Stimulated activated CD4-positive, alpha-beta T cell treated with anti-CD3 and anti-CD28 coated beads, Interleukin-2, amount 100 ng/mL, for 24 hours (primary cell): ENCODE results near the gene MAG.
A peak's percentile ranks its signal among the peaks of the same experiment; 100 is the strongest.

Experiments used
- DNase-seq, 2 donors: peaks; one replicate each; pipeline ENCODE4 v3.0.0-alpha.2; 2020

The MAG gene, protein sequence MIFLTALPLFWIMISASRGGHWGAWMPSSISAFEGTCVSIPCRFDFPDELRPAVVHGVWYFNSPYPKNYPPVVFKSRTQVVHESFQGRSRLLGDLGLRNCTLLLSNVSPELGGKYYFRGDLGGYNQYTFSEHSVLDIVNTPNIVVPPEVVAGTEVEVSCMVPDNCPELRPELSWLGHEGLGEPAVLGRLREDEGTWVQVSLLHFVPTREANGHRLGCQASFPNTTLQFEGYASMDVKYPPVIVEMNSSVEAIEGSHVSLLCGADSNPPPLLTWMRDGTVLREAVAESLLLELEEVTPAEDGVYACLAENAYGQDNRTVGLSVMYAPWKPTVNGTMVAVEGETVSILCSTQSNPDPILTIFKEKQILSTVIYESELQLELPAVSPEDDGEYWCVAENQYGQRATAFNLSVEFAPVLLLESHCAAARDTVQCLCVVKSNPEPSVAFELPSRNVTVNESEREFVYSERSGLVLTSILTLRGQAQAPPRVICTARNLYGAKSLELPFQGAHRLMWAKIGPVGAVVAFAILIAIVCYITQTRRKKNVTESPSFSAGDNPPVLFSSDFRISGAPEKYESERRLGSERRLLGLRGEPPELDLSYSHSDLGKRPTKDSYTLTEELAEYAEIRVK

DNA sequence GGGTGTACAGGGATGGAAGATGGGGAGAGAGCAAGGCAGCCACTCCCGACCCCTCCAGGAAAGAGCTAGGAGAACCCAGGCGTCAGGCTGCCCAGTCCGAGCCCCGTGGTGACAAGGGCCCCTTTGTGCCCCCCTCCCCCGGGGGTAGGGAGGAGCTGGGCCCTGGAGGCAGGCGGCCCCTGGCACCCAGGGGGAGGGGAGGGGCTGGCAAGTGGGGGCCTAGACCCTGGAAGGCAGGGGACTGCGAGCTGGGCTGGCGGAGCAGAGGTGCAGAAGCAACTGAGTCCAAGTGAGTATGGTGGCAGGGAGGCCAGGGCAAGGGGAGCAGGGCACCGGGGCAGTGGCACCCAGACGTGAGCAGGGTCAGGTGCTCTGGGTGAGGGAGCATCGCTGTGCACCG lies at the start of gene MAG:
Gene MAG, plus strand, starts transcription at position 246 of the 400 bp plus-strand sequence. CDS start 3,248 bp downstream, outside the sequence.
- DNase-seq, result no peak

DNA sequence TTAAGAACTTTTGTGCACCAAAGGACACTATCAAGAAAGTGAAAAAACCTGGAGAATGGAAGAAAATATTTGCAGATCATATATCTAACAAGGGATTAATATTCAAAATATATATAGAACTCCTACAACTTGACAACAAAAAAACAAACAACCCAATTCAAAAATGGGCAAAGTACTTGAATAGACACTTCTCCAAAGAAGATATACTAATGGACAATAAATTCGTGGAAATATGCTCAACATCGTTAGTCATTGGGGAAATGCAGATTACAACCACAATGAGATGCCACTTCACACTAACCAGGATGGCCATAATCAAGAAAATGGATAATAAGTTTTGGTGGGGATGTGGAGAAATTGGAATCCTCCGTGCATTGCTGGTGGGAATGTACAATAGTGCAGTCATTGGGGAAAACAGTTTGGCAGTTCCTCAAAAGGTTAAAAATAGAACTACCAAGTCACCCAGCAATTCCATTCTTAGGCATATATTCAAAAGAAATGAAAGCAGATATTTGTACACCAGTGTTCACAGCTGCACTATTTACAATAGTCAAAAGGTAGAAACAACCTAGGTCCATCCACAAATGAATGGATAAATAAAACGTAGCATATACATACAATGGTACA lies 45.4 kb upstream of the MAG start:
- DNase-seq, result no peak

DNA sequence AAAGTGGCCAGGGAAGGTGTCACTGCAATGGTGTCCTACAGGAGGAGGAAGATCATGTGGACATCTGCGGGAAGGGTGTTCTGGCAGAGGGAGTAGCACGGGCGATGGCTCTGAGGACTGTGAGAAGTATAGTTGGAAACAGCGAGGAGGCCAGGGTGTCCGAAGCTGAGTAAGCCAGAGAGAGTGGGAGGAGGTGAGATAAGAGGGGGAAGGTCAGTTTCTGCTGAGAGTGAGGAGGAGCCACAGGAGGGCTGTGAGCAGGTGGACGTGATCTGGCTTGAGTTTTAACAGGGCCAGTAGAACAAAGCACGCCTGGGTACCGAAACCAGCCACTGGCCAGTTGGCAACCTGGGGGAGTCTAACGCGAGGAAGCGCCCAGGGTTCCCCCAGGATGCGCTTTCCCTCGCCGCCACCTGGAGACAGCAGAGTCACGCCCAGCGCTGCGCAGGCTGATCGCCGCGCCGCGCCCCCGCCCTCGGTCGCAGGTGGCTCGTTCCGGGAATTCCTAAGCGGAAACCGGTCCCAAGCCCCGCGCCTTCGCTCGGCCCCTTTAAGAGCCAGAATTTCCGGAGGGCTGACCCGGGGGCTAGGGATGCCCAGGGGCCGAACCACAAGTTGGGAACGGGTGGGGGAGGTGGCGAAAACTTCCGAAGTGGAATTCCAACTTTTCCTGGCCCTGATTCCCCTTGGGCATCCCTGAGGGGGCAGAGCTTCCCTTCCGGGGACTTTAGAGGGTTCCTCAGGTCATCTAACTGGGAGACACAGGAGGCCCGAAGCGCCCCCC lies 44.2 kb upstream of the MAG start:
- peak; percentile 63 to 70 for DNase-seq

DNA sequence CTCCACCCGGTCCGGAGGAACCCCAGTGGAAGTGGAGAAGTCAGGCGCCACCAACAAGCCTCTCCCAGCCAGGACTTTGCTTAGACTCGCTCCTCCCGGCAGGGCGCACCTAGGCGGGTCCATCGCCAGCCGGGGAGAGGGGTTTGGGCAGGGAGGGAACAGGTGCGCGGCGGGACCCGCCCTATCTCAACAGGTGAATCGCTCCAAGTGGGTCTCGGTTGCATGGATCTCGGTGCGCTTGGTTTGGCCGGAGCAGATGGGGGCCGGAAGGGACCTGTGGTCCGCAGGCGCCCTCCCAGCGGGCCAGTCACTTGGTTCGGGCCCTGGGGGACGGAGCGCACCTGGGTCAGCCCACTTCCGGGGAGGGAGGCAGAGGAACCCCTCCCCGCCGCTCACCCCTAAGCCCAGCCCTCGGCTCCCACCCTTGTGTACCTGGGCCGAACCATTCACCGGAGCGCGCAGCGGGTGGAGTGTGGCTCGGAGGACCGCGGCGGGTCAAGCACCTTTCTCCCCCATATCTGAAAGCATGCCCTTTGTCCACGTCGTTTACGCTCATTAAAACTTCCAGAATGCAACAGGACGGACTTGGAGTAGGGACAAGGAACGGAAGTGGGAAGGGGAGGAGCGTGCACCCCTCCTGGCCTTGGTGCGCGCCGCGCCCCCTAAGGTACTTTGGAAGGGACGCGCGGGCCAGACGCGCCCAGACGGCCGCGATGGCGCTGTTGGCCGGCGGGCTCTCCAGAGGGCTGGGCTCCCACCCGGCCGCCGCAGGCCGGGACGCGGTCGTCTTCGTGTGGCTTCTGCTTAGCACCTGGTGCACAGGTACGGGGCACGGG lies 43.4 kb upstream of the MAG start, which contains the start of gene LSR:
Gene LSR, plus strand, starts transcription at position 693 of the 836 bp plus-strand sequence. Its CDS starts 21 bp downstream, at position 714.
- peak; percentile 71 to 74 for DNase-seq

DNA sequence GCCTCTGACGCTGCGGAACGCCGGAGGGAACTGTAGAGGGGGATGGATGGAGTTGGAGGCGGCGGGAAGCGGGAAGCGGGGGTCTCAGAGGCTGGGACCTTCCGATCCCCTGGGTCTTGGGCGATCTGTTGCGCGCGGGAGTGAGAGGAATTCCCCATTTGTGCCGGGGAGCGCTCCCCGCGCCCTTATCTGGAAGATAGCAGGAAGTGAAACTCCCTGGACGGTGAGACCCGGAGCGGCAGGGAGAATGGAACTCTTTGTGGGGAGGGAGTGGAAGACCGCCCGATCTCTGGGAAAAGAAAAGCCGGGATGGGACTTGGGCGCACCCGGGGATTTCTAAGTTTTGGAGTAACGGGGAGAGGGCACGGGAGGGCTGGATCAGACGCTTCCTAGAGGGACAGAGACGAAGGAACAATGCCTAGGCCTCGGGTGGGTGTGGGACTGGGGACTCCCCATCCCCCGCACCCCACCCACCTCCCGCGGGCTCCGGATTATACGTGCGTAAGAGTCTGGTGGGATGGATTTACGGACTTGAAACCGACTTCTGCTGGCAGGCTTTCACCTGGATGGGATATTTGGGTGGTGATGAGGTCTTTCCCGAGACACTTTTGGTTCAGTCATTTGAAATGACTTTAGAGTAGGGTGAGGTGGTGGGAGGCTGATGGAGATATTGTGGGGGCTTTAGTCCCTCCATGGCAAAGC lies 42.7 kb upstream of the MAG start:
- no peak for DNase-seq

DNA sequence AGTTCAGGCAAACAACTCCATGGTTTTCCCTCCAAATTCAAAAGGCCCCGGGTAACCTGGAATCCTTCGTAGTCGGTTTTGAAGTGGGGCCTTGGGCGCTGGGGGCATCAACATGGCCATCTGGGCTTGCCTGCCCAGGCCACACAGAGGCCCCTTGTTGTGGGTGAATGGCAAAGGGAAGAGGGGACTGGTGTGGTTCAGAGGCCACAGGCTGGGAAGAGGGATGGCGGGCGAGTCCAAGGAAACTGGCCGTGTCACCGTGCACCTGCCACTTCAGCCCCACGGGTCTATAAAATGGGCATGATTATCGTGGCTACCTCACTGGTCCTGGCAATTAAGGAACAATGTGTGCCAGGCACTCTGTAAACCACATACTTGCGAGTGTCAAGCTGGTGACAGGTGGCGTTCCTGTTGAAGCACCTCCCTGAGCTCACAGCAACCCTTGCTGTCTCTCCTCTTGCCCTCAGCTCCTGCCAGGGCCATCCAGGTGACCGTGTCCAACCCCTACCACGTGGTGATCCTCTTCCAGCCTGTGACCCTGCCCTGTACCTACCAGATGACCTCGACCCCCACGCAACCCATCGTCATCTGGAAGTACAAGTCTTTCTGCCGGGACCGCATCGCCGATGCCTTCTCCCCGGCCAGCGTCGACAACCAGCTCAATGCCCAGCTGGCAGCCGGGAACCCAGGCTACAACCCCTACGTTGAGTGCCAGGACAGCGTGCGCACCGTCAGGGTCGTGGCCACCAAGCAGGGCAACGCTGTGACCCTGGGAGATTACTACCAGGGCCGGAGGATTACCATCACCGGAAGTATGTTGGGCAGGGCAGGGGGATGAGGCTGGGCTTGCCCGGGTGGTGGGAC lies 41.9 kb upstream of the MAG start:
- DNase-seq, result no peak

DNA sequence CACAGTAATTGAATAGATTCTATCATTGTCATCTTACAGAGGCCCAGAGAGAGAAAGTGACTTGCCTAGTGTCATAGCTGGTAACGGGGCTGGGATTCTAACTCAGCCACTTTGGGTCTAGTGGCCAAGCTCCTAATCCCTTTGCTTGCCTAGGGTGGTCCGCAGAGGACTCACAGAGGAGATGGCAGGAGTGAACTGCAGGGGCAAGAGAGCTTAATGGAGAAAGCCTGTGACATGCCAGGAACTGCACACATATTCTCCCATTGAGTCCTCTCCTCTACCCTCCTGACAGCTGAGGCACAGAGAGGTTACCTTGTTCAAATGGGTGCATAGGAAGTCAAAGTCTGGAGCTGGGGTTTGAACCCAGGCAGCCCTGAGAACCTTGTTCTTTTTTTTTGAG lies 40.5 kb upstream of the MAG start:
- DNase-seq, result no peak

DNA sequence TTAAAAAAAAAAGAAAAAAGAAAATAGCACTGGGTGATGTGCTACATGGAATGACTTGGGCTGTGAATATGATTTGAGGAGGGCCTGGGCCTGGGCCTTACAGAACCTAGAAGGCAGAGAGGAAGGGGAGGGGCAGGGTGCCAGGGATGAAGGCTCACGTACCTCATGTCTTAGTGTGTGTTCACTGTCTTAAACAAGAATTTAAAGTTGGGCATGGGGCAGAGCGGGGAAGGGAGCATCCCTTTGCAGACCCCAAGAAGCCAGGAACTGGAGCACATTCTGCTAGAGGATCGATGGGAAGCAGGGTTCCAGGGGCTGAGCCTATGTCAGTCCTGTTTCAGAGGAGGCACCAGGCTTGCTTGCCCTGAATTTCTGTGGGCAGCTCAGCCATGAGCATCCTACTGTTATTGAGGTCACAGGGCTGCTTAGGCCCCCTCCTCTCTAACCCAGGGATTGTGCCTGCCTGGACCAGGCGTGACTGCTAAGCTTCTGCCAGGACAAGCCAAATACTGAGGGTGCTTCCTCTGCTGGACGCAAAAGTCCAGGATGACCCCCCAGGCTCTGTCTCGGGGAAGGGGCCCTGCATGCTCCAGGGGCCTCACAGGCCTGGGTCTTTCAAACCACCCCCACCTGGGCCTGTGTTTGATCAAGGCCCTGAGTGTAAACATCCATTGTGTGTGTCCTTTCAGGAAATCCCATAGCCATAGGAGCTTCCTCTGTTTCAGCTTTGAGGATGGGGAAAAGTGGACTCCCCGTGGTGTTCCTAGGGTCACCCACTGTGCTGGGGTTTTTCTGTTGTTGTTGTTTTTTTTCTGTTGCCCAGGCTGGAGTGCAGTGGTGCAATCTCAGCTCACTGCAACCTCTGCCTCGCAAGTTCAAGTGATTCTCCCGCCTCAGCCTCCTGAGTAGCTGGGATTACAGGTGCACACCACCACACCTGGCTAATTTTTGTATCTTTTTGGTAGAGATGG lies 38.4 kb upstream of the MAG start:
- no peak for DNase-seq

DNA sequence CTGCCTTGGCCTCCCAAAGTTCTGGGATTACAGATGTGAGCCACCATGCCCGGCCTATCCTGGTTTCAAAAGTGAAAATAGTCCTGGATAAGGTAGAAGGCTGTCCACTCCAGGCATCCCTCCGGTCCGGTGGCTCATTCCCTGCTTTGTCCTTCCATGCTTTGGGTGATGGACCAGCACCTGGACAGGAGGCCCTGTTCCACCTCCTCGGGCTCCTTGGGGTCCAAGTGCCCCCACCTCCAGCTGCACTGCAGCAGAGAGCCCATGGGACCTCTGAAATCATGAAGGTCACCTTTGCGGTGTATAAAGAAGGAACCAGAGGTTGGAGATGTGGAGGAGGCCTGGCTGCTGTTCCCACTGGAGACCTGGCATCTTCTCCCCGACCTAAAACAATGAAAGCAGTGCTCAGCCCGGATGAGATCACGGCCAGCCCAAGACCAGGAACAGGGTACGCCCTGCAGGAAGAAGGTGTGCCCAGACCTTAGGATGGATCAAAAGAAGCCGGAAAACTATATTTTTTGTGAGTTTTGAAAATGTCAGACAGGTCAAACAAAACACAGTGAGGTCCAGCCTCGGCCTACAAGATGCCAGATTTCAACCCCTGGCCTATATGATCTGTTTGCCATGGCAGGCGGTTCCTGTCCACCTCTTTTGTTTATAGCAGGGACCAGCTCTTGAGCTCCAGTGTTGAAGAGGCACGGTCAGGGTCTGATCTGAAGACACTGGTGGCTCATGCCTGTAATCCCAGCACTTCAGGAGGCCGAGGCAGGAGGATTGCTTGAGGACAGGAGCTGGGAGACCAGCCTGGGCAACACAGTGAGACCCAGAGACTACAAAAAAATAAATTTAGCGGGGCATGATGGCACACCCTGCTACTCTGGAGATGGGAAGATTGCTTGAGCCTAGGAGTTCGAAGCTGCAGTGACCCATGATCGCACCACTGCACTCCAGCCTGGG lies 37.3 kb upstream of the MAG start:
- peak in 1 of 2 donors; percentile 13 for DNase-seq

DNA sequence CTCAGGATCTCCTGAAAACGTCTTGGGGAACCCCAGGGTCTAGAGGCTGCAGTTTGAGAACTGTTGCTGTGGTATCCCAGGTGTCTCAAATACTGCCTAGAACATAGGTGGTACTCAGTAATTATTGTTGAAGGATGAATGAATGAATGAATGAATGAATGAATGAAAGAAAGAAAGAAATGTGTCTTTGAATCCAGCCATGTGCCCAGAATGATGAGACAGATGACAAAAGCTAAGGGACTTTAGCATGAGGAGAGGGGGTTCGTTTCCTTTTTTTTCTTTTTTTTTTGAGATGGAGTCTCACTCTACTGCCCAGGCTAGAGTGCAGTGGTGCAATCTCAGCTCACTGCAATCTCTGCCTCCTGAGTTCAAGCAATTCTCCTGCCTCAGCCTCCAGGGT lies 35.4 kb upstream of the MAG start:
- no peak for DNase-seq

DNA sequence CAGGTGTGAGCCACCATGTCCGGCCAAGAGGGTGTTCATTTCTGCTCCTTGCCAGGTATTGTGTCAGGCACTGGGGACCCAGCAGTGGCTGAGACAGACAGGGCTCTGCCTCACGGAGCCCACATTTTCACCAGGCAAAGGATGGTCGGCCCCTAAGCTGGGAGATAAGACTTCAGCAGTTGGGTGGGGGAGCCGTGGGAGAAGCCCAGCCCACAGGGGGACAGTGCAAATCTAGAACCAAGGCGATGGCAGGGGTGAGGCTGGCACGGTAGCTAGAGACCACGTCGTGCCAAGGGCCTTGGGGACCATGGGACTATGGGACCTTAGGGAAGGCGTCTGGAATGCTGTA lies 34.9 kb upstream of the MAG start:
- no peak for DNase-seq

DNA sequence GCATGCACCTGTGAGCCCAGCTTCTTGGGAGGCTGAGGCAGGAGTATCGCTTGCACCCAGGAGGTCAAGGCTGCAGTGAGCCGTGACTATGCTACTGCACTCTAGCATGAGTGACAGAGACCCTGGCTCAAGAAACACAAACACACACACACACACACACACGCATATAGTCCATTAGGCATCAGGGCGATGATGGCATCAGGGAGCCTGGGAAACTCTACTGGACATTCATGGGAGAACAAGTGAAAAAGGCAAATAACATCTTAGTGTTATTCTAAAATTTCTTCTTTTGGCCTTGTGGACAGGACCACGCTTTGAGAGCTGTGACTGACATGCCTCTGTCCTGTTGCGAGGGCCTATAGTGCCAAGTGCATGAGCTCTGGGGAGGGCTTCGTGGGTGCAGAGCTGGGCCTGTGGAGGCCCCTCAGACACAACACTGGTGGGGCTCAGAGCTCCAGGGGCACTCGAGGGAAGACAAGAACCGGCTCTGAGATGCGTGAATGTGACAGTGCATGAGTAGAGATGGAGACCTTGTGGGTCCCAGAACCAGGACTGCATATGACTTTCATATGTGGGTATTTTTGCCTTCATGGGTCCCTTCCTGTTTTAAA lies 31.2 kb upstream of the MAG start:
- DNase-seq, result no peak

DNA sequence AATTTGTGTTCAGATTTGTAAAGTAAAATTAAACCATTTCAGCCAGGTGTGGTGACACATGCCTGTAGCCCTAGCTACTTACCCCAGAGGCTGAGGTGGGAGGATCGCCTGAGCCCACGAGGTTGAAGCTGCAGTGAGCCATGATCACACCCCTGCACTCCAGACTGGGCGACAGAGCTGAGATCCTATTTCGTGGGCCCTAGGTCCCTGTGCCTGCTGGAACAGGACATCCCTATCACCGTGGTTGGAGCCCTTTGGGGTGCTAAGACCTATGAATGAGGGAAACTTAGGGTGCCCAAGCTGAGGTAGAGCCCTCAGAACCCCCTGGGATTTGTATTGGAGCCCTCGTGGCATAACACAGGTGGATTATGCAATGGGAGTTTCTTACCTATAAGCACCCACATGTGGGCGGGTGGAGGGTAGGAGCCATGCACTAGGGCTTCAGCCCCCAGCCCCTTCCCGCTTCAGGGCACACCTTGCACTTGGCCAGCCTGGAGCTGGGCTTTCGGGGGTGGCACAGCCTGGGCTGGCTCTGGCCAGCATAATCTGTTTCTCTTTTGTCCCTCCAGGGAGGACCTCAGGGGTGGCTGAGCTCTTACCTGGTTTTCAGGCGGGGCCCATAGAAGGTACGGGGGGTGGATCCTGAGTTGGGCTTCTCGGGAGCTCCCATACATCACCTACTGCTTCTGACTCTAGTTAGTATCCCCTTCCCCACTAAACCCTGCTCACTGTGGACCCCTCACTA lies 30.4 kb upstream of the MAG start:
- DNase-seq, result no peak

DNA sequence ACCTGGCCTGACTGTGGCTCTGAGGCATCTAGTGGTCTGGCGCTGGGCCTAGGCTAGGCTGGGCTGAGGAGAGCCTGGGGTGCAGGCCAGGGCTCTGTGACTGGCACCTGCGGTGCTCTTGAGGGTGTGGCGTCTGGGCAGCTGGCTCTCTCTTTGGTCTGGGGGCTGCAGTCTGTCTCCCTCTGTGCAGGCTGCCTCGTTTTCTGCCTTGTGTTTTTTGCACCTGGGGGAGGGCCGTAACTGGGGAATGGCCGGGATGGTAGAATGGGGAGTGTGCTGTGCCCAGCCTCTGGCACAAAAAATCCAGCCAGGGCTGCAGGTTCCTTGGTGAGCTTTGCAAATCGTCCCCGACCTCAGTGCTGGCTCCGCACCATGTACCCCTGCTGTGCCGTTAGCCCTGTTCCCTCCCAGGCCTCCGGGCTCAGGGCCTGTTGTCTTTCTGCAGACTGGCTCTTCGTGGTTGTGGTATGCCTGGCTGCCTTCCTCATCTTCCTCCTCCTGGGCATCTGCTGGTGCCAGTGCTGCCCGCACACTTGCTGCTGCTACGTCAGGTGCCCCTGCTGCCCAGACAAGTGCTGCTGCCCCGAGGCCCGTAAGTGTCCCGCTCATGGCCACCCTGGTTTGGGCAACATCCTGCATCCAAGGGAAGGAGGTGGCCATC lies 29.7 kb upstream of the MAG start:
- no peak for DNase-seq

DNA sequence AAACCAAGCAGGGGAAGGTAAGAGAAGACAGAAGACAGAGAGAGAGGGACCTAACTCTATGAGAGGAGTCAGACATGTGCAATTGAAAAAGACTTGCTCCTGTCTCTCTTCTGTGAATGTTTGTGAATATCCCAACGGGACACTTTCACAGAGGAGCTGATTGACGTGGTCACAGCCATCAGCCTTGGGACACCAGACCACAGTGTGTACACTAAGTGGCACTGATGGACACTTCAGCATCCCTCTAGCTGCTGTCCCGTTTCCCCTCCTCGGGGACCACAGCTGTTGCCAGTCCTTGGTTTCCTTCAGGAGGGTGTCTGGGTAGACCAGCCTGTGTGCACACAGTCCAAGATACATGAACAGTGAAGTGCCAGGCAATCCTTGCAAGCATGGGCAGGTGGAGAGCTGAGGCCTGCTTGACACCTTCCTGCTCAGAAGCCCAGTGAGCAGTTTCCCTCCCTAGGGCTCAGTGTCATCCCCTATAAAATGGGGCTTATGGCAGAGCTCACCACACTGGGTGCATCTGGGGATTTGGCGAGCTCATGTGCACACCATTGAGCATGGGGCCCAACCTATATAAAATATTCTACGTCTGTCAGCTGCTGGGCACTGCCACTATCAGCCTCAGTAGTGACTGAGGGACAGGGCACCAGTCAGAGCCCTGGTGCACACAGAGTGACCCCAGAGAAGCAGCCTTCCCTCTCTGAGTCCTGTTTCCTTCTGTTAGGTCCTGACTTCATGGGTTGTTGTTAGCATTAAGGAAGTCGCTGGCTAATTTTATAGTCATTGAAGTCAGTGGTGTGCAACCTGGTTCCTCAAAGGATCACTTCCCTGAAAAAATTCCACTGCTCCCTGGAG lies 27.5 kb upstream of the MAG start:
- DNase-seq, result no peak
